Measurements from ENCODE around the gene LKAAEAR1.

- TF ChIP-seq, protein P1, sequence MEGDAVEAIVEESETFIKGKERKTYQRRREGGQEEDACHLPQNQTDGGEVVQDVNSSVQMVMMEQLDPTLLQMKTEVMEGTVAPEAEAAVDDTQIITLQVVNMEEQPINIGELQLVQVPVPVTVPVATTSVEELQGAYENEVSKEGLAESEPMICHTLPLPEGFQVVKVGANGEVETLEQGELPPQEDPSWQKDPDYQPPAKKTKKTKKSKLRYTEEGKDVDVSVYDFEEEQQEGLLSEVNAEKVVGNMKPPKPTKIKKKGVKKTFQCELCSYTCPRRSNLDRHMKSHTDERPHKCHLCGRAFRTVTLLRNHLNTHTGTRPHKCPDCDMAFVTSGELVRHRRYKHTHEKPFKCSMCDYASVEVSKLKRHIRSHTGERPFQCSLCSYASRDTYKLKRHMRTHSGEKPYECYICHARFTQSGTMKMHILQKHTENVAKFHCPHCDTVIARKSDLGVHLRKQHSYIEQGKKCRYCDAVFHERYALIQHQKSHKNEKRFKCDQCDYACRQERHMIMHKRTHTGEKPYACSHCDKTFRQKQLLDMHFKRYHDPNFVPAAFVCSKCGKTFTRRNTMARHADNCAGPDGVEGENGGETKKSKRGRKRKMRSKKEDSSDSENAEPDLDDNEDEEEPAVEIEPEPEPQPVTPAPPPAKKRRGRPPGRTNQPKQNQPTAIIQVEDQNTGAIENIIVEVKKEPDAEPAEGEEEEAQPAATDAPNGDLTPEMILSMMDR (IDR thresholded peaks at IDR 0.05 in 4 of 5, conservative IDR thresholded peaks at IDR 0.05 in 1 of 5) = no peak
- TF ChIP-seq POLR2A (IDR thresholded peaks at IDR 0.05) = peak in 1 of 2 donors; percentile 9
Observed at GRCh38 chr20:64056889-64057627, 27.1 kb downstream of the LKAAEAR1 start.
